CMK (cell line): ENCODE data around the gene ALDH4A1.
A peak's percentile ranks its signal among the peaks of the same experiment; 100 is the strongest.

Experiments
- DNase-seq: peaks from one replicate; pipeline ENCODE4 v3.0.0-alpha.2; 2010; ENCODE audit warnings: low read depth

ALDH4A1 gene, protein sequence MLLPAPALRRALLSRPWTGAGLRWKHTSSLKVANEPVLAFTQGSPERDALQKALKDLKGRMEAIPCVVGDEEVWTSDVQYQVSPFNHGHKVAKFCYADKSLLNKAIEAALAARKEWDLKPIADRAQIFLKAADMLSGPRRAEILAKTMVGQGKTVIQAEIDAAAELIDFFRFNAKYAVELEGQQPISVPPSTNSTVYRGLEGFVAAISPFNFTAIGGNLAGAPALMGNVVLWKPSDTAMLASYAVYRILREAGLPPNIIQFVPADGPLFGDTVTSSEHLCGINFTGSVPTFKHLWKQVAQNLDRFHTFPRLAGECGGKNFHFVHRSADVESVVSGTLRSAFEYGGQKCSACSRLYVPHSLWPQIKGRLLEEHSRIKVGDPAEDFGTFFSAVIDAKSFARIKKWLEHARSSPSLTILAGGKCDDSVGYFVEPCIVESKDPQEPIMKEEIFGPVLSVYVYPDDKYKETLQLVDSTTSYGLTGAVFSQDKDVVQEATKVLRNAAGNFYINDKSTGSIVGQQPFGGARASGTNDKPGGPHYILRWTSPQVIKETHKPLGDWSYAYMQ

DNA sequence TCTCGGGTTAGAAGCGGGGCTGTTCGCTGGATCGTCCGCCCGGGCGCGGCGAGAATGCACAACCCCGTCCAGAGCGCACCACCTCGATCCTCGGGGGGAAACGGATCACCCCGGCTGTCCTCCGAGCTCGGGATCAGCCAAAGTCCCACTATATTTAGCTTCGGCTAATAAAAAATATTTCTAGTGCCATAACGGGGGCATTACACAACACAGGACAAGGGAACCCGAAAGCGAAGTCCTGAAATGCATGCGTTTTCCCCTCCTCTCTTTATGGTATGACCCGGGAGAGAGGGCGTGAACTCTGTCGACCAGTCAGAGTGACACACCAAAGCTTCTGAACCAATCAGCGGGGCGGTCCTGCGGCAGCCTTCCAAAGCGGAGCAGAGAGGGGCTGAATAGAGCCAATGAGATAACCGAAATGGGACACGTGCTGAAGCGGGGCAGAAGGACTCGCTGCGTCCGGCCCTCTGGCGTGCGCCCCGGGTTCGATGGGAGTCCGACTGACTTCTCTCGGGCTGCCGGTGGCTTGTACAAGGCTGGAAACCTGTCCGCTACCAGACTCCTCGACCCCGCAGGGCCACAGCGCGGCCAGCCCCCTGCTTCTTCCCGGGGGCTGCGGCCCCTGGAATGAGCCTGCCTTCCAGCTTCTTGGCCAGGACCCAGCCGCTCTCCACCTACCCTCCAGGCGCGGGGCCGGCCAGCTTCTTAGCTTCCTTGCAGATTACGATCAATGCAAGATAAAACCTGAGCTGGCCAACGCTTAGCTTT is at the start of gene ALDH4A1:
ALDH4A1 (minus strand) TSS at position 33 of the 768 bp plus-strand sequence; CDS start at position 1, 32 bp downstream.
- DNase-seq: peak; percentile 98

DNA sequence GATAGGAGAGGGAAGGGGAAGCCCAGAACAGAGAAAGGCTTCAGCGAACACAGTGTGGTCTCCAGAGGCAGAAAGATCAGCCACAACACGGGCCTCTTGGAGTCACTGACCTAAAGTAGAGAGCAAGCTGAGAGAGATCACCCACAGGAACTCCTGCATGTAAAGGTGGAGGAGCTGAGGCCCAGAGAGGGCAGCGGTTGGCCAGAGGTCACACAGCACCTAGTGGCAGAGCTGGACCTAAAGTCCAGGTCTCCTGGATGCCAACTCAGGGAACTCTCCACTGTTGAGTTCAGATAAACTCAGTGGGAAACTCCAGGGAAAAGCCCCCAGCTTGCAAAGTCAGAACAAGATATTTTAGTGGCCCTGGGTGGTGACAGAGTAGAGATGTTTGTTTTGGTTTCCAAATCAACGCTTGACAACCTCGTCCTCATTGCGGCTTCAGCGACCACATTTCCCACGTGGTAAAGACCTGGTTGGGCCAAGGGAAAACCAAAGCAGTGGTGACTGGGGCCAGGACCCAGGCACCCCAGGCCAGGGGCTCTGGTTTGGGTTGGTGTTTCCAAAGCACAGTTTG is 49.5 kb upstream of the ALDH4A1 start:
- no peak for DNase-seq

DNA sequence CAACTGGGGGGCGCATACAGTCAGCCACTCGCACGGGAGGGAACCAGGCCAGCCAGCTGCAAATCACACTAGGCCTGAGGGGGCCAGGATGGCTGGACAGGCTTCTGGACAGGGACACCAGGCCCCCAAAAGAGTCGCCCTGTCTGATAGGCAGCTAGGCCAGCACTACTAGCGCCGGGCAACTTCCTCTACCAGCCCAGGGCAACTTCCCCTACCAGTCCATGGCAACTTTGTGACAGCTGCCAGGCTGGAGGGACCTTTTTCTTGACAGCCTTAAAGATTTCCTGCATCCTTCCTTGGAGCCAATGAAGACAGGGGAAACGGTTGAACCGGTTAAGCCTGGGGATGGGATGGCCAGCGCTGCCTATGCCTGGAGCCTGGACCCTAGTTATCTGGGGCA is 49.1 kb upstream of the ALDH4A1 start:
- no peak for DNase-seq

DNA sequence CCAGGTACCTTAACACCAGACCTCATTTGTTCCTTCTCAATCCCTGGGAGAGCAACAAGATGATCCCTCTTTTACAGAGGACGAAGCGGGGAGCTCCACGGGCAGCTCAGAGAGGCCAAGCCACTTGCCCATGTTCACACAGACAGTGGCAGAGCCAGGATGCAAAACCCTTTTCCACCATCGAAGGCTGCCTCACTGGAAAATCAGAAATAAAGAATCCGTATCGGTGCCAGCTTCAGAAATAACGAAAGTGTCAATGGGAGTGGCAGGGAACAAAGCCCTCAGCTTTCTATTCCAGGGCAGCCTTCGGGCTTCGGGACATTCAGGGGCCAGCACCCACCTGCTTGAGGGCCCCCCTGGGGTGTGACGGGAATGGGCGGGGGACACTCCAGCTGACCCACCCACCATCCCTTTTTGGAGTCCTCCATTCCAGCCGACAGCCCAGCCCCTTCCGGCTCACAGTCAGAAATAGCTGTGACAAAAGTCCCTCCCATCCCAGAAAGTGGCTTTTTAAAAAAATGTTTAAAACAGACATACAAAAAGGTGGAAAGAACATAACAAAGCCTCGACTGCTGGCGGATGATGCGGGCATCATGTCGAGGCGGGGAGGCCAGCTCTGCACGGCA is 48.2 kb upstream of the ALDH4A1 start:
- DNase-seq: no peak

DNA sequence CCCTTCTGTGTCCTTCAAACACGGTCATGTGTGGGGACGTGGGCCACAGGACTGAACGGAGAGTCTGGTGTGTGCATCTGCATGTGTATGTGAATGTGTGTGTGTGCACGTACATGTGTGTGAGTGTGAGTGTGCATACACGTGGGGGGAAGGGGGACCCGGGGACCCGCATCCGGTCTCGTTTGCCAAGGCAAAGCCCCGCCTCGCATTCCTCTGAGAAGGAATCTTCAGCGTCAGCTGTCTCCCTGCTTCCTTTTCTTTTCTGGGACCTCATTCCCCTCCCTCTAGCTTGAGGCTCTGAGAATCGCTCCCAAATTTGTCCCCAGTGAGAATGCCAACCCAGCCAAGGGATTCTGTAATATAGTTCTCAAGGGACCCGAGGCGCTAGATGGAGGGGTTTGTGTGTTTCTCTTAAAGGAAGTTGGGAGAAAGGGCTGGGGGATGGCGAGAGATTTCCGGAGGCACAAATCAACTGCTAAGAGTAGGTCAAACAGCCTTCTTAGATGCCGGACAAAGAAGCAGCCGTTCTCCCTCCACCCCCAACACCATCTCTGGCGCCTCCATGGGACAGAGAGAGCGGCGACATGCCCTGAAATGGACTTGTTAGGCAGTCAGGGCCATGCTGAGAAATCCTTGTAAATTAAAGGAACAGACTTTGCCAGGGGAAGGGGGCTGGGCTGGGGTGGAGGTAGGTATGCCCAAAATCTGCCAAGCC is 47.5 kb upstream of the ALDH4A1 start:
- DNase-seq: no peak

DNA sequence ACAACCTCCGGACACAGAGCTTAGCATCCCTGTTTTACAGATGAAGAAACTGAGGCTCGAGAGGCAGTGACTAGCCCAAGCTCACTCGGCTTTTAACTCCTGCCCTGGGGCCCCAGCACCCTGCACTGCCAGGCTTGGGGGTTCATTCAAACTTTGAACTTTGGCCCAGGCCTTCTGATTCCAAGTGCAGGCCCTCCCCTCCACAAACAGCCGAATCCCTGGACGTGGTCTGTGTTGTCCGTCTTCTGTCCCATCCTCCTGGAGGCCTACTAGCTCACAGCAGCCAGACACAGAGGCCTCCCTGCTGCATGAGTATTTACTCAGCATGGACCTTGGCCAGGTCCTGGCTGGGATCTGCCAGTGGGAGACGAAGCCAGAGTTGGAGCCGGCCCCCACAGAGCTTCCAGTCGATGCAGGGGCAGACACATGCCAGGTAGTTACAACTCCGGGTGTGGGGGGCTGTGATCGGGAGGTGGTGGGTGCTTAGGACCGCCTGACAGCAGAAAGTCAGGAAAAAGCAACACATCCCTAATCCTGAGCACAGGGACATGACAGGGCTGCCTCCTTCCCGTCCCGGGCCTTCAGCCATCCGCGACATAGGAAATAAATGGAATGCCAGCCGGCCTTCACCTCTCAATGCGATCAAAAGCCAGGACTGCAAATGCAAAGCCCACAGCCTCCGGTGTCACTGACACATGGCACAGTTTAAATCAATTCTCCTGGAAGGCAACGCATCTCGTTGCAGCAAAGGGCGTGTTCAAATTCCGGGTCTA is 46.7 kb upstream of the ALDH4A1 start:
- DNase-seq: no peak

DNA sequence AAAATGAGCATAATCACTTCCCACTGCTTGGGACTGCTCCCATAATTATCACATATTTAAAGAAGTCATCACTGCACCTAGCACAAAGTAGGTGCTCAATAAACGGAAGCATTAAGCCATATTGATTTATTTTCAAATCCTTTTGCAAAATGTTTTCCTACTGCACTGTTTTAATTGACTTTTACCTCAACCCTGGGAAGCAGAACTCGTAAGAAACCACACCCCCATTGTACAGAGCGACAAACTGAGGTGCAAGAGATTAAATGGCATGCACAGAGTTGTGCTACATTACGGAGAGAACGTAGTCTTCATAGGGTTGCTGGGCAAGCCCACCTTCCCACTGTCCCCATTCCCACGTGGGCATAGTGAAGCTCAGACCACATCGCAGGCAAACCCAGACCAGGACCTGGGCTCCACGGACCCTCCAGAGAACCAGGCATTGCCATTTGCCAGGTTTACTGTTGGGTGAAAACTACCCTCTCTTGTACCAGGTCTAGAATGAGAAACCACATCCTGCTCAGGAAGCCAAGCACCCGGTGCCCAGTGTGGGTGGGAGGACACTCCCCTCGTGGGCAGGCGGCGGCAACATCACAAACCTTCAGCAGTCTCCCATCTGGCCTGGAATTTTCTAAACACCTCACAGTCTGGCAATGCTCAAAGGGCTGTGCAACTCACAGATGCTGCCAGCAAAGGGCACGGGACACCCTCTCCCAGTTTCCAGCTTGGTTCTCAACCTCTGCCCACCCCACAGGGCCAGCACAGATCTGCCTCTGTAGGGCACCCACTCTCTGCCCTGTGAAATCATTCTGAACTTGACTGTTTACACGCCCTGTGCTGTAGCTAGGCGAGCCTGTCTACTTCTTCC is 45.9 kb upstream of the ALDH4A1 start:
- no peak for DNase-seq

DNA sequence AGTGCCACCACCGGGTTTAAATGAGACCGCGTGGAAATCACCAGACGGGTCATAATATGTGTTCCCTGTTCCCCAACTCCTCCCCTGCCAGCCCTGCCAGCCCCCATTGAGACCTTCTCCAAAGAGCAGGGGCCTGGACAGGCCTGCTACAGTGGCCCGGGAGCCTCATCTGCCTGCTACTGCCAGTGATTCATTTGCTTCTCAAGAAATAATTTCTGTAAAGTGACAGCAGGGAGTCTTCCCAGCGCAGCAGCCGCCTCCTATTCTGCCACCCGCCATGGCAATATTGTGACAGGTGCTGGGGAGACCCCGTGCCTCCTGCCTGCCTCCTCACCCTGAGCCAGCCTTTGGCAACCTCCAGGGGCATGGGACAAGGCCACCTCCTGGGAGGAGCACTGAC is 45.2 kb upstream of the ALDH4A1 start:
- DNase-seq: no peak

DNA sequence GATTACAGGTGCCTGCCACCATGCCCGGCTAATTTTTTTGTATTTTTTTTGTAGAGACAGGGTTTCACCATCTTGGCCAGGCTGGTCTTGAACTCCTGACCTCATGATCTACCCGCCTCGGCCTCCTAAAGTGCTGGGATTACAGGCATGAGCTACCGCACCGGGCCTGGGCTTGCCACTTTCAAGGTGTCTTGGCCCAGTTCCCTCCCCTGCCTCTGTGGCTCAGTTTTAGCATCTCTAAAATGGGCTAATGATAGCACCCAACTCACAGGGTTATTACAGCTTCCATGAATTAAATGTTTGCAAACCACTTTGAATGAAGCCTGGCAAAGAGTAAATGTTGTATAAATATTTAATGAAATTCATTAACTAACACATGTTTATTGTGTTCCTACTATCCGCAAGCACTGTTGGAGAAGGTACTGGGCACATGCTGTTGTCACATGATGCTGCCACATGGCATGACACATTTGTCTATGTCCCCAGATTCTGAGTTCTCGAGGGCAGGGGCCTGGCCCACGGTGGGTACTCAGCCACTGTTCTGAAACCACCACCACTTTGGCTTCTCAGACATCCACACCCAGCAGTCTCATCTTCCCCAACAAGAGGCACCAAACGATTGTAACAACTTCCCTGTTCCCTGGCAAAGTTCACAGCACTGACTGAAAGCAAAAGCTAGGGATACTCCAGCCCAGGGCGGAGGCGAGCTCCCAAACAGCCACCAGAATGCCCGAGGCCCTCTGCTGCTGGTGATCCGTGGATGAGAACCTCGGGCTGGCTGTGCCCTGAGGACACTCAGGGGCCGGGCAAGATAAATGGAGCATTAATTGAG is 44.4 kb upstream of the ALDH4A1 start:
- no peak for DNase-seq

DNA sequence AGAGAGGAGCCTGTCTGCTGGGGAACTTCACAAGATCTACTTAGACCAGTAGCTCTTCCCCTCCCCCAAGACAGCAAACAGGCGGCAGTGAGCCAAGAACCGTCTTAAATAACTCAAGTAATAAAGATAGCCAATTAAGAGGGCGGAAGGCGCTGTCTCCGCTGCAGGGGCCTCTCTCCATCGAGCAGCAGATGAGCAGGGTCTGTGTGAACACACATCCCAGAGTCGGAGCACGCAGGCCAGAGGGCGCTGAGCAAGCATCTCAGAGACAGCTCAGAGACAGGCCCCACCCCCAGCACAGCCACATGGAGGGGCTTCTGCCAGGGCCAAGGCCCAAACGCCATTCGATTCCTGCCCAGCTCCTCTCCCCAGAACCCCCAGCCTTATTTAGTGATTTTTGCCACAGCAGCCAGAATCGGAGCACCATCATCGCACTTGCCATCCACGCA is 43.1 kb upstream of the ALDH4A1 start:
- DNase-seq: no peak

DNA sequence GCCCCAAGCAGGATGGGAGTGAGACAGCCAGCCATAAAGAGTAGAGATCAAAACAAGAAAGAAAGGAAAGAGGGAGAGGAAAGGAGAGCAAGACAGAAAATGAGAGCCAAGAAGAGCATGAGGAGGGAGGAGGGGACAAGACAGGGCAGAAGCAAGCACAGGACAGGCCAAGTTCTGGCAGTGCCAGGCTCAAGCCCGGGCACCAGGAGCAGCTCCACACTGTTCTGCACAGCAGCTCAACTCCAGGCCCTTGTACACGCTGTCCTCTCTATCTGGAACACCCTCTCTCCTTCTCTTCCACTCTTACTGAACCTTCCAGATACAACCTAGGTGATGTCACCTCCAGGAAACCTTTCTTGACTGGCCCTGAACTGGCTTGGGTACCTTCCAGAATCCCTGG is 42.5 kb upstream of the ALDH4A1 start:
- DNase-seq: no peak

DNA sequence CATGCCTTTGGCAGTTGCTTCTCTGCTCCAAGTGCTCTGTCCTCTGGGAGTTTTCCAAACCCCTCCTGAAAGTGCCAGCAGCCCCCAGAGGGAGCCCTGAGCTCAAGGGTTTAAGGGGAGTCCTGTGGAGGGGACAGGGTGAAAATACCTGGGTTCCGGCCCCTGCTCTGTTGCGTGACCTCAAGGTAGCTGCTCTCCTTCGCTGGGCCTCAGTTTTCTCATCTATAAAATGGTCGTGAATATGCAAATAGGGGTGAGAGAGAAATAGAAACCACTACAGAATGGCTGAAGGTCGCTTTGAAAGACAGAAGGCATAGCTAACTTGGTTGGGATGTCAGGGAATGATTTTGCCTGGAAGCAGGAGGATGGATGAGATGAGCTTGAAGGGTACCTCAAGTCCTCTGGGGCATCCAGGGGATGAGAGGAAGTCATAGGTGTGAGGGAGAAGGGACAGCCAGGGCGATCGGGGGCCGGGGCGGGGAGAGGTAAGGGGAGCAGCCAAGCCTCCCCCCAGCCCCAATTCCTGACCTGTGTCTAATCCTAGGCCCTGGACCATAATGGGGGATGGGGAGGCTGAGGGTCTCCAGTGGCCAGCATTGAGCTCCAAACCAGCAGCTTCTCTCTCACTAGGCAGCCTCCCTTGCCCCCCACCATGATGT is 41.7 kb upstream of the ALDH4A1 start:
- DNase-seq: no peak

DNA sequence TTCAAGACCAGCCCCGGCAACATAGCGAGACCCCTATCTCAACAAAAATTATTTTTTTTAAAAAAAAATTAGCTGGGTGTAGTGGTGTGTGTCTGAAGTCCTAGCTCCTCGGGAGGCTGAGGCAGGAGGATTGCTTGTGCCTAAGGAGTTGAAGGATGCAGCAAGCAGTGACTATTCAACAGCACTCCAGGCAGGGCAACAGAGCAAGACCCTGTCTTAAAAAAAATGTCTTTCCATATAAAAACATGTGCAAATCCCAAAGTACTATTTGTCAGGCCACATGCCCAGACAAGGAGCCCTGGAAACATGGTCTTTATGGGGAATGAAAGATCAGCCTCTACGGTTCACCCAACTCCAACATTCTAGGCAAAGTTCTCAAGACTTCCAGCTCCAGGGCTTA is 40.8 kb upstream of the ALDH4A1 start:
- DNase-seq: no peak

DNA sequence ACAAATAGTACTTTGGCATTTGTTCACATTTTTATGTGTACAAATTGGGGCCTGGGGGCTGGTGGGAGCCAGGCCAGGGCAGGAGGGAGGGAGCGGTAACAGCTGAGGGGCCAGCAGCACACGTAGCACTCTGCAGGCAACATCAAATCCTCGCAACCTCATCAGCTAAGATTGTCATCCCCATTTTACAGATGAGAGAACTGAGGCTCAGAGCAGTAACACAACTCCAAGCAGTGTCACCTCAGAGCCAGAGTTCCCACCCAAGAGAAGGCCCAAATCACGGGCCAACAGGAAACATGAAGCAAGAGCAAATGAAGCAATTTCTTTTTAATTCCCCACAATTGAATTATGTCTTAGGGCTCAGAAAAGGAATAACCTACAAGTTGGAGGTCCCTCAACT is 40.0 kb upstream of the ALDH4A1 start:
- DNase-seq: no peak

DNA sequence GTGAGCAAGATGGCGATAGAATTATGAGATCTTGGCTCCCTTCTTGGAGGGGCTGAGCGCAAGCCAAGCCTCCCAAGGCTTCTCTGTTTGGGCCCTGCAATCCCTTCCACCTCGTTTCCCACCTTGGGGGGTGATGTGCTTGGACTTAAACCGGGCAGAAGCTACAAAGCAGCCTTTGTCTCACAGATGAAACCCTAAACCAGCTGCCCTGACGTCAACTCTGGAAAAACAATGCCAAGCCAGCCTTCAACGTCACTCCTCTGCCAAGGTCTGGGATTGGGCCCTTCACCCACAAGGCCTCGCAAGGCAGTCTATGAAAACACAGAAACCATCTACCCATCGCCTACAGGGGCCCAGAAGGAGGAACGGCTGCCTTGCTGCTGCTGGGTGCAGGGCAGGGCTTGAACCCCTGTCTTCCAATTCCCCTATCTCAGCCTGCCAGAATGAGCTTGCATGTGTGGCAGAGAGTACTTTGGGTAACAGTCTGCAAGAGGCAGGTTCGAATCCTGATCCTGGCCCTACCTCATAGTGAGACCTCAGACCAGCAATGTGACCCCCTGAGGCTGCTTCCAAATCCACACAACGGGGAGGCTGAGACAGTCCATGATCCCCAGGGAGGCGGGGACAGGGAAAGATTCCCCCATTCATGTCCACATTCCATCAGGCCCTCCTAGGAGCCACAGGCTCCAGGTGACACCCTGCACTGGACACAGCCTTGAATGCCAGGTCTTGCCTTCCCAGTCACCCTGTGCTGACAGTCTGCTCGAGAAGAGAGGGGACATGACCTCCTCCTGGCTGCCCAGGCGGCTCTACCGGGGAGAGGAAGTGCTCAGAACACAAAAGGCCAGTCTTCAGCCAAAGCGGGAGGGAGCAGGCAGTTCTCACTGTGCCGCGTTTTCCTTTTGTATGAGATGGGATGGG is 39.1 kb upstream of the ALDH4A1 start:
- no peak for DNase-seq

DNA sequence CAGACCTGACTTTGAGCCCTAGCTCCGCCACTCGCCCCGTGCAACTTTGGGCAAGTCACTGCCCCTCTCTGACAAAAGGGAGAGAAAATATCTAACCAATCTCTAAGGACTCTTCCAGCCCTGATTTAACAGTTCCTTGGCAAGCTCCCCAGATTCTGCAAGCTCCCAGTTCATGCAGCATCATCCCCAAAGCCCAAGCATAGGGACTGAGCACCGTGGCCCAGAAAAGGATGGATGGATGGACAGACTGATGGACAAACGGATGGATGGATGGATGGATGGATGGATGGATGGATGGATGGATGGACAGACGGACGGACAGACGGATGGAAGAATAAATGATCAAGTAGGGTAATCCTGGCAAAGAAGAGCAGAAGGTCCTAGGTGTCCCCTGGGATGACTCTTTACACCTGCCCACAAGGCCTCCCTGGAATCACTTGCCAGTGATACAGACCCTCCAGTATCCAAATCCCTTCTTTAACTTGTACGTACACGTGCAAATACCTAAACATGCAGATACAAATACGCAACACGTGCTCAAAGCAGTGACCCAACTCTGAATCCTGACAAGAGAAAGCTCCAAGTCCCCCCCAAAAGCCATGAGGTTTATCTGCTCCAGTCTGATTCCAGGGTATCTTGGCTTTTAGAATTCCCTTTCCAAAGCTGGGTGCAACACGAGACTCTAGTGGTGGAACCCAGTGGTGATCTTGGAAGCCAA is 38.1 kb upstream of the ALDH4A1 start:
- no peak for DNase-seq
